Bronchial smooth muscle cell (primary cell): ENCODE measurements around the gene GNB1. TPM values are rescaled to one million over a fixed set of nuclear protein-coding genes. Genes with fewer than 3 reads are reported as not detected.

Experiments
- total RNA-seq: library from RNA; depleted of rRNA; stranded (reverse); fragments of >200 nt; gene quantifications from 2 replicates; pipeline ENCODE4 v1.2.1, GENCODE V29; 2014

The GNB1 gene
- 62.3 and 70.6 TPM in 2 replicates for total RNA-seq

GRCh38 chr1:1890506-1891348 lies at the start of gene GNB1:
TSS of gene GNB1 (minus strand) at chr1:1891087. CDS start at chr1:1825453, 65,634 bp downstream.

GRCh38 chr1:1918901-1919303 lies 28.0 kb upstream of the GNB1 start, which contains the start of gene TMEM52:
TSS of gene TMEM52 (minus strand) at chr1:1919279. CDS start at chr1:1919265, 14 bp downstream.

GRCh38 chr1:1914971-1915692 lies 24.2 kb upstream of the GNB1 start, which contains the start of gene CALML6:
TSS of gene CALML6 (plus strand) at chr1:1915260. CDS start at chr1:1915281, 21 bp downstream.

GRCh38 chr1:1777950-1778662 lies 112.8 kb downstream of the GNB1 start, which contains the start of gene NADK:
TSS of gene NADK (minus strand) at chr1:1778470. CDS start at chr1:1765406, 13,064 bp downstream.

Other genes with a start within 250 kb of the GNB1 start
- 8.5 and 8.8 TPM in 2 replicates for gene CDK11B, start 232.1 kb downstream of the GNB1 start, total RNA-seq
- 25.5 and 32.8 TPM in 2 replicates for gene SLC35E2B, start 198.3 kb downstream of the GNB1 start, total RNA-seq
- 12.3 and 13.6 TPM in 2 replicates for gene CDK11A, start 166.7 kb downstream of the GNB1 start, total RNA-seq
- 27.4 and 30.7 TPM in 2 replicates for gene NADK, start 112.6 kb downstream of the GNB1 start, total RNA-seq
- gene CALML6, start 24.2 kb upstream of the GNB1 start, total RNA-seq: 0.60 and 0.63 TPM in 2 replicates
- gene TMEM52, start 28.2 kb upstream of the GNB1 start, total RNA-seq: 0.32 TPM in 1 of 2 replicates, not detected in the other
- not detected in 2 replicates for gene CFAP74, start 112.7 kb upstream of the GNB1 start, total RNA-seq
- not detected in 2 replicates for gene GABRD, start 128.3 kb upstream of the GNB1 start, total RNA-seq
- 3.2 and 8.5 TPM in 2 replicates for gene PRKCZ, start 159.3 kb upstream of the GNB1 start, total RNA-seq